GM21737 (cell line): ENCODE results near the gene COX8A.
"Not testable (repeated sequence)": the region's sequence is repeated elsewhere in the genome, so short reads cannot be mapped to it uniquely, and the experiment has no call there.

ENCODE experiments used
- ATAC-seq: cut with Tn5 transposase; IDR thresholded peaks from one replicate; pipeline ENCODE4 v1.9.1; 2021; ENCODE audit warnings: mild to moderate bottlenecking, moderate library complexity; ENCODE audit not compliant: unreplicated experiment

The COX8A gene

GRCh38 chr11:63966444-63966843 is 8.0 kb upstream of the COX8A start:
- no peak for ATAC-seq

GRCh38 chr11:63969461-63969860 is 5.0 kb upstream of the COX8A start:
- ATAC-seq, result no peak

- no peak for ATAC-seq
These were observed 3.5 kb upstream of the COX8A start for GRCh38 chr11:63970902-63971301.

- ATAC-seq, result not testable (repeated sequence)
These were observed 535 bp upstream of the COX8A start for GRCh38 chr11:63973912-63974258.

GRCh38 chr11:63978551-63979239 is 4.3 kb downstream of the COX8A start:
- no peak for ATAC-seq

- no peak for ATAC-seq
These were observed 5.0 kb downstream of the COX8A start for GRCh38 chr11:63979426-63979825.

- ATAC-seq, result no peak
These were observed 11.4 kb downstream of the COX8A start for GRCh38 chr11:63985812-63986155.

- peak; percentile 76 for ATAC-seq
These were observed 11.9 kb downstream of the COX8A start, which contains the start of gene OTUB1 for GRCh38 chr11:63986156-63986931. OTUB1 (plus strand) TSS chr11:63986438; CDS start chr11:63986457, 19 bp downstream.

GRCh38 chr11:63986932-63987513 is 12.6 kb downstream of the COX8A start:
- ATAC-seq, result no peak

GRCh38 chr11:63991558-63991957 is 17.1 kb downstream of the COX8A start:
- no peak for ATAC-seq

GRCh38 chr11:63993100-63993499 is 18.7 kb downstream of the COX8A start:
- ATAC-seq, result no peak

GRCh38 chr11:63993993-63994392 is 19.6 kb downstream of the COX8A start:
- no peak for ATAC-seq

- no peak for ATAC-seq
These were observed 22.1 kb downstream of the COX8A start for GRCh38 chr11:63996512-63996911.

- ATAC-seq, result no peak
These were observed 22.8 kb downstream of the COX8A start for GRCh38 chr11:63997104-63997700.

GRCh38 chr11:63997801-63998337 is 23.4 kb downstream of the COX8A start:
- no peak for ATAC-seq

GRCh38 chr11:63998558-63999348 is 24.3 kb downstream of the COX8A start:
- ATAC-seq, result no peak

GRCh38 chr11:63999349-64000025 is 25.1 kb downstream of the COX8A start:
- no peak for ATAC-seq

- peak; percentile 58 for ATAC-seq
These were observed 25.8 kb downstream of the COX8A start for GRCh38 chr11:64000026-64000739.

GRCh38 chr11:64000740-64001483 is 26.5 kb downstream of the COX8A start:
- no peak for ATAC-seq
